GM18502 (cell line): Measurements from ENCODE around the gene SALL2.

Source experiments
- ATAC-seq: cut with Tn5 transposase; IDR thresholded peaks from one replicate; pipeline ENCODE4 v1.9.1; 2021; ENCODE audit warnings: mild to moderate bottlenecking; ENCODE audit not compliant: unreplicated experiment, poor library complexity

Gene SALL2

DNA sequence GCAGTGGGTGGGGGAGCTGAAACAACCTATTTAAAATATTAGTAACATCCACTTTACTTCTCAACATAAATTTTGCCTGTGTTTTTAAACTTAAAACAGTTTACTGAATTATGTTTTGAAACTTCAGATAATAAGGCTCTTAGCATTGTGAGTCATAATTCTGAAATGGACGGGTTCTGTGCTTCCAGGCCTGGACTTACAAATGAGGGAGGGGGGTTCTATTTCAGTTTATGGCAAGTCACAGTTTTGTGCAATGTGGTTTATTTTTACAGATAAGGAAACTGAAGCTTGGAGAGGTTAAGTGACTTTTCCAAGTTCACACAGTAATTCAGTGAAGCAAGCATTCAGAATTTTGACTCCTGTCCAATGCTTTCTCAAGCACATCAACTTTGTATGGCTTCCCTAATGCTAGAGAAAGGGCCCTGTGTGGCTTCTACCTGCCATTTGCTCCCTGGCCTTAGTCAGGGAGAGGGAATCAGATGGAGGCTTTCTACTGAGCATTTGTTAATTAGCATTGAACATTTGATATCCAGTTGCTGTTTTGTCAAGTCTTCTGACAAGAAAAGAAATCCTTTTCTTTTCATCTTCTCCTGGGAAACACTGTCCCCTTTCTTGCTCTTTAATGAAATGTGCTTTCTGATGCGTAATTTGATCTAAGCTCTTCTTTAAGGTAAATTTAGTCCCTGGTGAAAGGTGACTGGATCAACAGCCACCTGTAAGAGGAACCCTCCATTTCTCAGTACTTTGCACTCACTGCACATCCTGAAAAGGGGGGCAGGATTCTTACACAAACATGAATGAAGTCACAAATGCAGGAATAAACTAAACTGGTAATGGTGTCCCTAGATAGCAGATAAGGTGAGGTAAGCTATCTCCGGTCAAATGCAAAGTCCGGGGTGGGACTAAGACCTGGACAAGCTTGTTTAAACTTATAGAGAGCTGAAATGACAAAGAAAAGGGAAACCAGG, 2.5 kb upstream of the SALL2 start:
- ATAC-seq: no peak

DNA sequence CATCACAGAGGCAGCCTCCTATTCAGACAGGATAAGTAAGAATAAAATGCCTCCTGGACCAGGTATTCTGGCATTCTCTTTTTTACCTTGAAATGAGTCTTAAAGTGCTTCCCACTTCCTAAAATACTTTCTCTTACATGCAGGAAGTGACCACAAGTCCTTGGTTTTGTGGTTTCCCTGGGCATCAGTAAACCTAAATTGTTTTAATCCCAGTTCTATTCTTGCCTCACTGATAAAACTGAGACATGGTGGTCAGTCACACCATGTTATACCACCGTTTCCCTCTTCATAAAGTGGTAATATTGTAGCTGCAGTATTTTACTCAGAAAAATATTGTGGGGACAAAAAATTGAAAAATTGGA, 1.2 kb upstream of the SALL2 start:
- no peak for ATAC-seq

DNA sequence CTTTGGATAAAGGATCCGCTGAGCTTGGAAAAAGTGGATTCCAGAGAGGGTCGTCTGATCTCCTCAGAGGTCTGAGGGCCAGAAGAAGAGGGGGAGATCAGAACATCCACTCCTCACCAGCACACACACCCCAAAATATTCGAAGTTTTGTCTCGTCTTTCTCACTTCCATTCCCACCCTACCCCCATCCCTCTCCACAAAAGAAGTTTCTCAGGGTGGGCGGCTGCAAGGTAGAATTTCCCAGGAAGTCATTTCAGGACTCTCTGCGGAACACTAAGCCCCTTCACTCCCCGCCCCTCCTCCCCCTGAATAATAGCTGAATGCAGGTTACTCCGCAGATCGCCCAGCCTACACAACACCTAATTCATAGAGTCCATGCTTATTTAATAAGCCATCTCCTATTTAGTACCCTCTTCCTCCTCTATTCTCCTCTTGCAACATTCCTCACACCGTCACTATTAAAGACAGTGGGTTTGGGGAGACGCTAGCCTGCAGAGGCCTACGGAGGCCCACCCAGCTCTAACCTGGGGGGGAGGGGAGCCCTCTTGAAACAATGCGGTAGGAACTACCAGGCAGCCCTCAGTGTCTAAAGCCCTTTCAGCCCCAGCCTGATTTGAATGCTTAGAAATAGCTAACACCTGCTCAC, 649 bp upstream of the SALL2 start:
- peak; percentile 49 for ATAC-seq

DNA sequence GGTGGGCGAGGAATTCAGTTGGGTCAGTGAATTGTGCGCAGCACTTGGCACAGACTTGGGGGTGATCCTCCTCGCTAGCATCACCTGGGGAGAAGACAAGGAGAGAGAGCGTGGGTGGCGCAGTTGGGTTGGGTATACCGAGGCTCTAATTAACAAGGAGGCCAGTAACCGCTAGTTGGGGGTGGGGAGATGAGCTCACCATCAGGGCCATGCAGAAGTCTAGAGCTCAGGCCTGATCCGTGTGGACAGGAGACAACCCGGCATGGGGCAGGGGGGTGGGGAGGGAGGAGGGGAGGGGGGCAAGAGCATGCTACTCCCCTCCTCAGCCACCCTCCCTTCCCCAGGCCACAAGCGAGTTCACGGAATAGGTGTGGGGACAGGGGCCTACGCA, 580 bp downstream of the SALL2 start:
- ATAC-seq: no peak

DNA sequence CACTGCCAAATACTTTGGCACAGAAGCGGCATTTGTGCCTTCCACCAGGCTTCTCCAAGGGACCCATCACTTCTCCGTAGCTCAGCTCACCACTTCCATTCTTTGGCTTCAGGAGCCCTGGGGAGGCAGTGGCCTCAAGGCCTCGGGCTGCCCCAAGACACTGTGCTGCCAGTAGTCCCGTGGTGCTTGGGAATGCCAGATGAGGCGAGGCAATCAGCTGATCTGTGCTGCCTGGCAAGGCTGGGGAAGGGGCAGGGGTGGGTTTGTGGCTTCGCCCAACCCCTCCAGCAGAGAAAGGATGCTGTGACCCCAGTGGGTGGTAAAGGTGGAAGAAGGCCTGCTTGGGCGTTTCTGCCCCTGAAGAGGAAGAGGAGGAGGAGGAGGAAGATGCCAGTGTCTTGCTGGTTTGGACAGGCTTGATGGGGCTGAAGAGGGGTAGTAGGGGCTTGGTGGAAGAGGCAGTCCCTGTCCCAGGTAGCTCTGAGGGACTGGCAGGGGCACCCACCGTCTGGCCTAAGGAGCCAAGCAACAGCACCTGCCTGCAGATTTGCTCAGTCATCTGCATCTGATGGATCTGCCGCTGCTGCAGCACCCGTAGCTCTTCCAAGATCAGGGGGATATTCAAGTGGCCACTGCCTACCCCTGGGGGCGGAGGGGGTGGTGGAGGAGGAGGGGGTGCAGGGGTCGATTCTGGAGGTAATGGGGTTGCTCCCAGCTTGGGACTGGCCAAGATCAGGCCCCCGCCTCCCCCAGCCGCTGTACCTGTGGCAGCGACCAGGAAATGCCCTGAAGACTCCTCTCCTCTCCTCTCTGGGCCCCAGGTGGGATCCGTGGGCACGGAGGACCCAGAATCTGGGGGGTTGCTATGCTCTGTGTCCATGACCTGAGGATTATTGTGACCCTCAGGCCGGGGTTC, 1.3 kb downstream of the SALL2 start:
- no peak for ATAC-seq

DNA sequence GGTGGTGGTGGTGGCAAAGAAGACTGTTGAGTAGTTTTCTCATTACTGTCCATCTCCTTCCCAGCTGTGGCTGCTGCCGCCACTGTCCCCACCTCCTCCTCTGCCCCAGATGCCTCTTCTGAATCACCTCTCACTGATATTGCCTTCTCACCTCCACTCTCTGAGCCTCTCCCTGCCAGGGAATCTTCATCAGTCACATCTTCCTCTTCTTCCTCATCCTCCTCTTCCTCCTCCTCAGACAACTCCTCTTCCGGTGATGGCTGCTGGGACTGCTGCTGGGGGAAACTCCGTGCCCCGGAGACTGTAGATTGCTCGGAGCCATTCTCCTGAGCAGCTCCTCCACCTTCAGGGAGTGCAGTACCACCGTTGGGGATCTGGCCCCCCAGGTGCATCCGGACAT, 2.9 kb downstream of the SALL2 start:
- no peak for ATAC-seq

DNA sequence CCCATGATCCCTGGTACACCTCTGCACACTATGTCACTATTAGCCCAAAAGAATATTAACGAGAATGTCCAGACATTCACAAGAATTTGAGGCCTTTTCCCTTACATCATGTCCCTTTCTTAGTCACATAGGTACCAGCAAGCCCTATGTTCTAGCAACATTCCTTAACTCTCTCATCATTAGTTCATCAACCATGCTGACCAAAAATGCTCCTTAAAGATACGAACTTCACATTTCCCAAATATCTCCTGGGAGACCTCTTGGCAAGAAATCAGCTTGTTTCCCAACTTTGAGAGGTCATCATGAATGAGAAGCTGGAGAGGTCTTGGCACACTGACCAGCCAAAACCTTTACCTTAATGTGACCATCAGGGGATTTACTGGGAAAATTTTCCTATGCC, 4.6 kb downstream of the SALL2 start:
- no peak for ATAC-seq

DNA sequence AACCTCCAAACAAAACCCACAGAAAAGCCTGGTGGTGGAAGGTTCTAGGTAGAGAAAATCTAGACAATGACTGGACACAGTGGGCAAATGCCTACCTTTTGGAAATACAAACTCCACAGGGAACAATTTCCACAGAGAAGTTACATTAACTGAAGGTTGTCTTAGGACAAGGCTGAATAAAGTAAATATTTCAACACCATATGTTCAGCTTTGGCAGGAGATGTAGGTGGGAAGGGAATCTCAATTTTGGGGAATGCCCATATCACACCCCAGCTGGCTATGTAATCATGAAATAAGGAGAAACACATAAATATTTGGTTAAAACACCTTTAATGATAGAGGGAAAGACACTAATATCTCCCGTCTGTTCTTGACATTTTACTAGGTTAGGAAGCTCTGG, 5.4 kb downstream of the SALL2 start:
- ATAC-seq: no peak

DNA sequence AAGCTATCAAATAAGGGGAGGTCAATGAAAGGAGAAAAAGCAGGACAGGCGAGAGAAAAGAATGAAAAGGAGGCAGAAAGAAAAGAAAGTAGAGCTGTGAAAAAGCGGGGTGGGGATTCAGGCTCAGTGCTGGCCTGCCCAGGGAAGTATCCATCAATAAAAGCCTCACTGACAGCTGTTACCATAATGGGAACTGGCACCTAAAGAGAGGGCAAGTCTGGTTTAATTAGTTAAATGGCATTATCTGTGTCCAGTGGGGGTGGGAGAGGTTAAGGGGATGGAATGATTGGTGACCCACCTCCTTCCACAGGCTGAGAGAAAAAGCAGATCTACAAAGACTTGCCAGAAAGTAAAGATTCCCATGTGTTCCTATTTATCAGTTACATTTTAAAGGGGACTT, 7.4 kb downstream of the SALL2 start:
- no peak for ATAC-seq

DNA sequence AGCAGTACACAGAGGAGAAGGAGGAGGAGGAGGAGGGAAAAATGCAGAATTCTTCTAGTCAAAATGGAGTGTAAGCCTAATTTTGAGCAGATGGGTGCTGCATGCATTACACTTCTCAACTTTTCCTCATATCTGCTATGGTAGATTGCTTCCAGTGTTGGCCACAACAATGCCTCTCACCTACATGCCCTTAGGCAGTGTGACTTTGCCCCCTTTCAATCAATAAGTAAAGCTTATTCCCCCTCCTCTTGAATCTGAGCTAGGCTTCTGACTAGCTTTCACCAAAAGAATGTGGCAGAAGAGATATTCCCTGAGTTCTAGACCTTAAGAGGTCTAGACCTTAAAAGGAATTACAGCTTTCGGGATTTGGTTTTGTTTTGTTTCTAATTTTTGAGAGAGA, 11.8 kb downstream of the SALL2 start:
- no peak for ATAC-seq

DNA sequence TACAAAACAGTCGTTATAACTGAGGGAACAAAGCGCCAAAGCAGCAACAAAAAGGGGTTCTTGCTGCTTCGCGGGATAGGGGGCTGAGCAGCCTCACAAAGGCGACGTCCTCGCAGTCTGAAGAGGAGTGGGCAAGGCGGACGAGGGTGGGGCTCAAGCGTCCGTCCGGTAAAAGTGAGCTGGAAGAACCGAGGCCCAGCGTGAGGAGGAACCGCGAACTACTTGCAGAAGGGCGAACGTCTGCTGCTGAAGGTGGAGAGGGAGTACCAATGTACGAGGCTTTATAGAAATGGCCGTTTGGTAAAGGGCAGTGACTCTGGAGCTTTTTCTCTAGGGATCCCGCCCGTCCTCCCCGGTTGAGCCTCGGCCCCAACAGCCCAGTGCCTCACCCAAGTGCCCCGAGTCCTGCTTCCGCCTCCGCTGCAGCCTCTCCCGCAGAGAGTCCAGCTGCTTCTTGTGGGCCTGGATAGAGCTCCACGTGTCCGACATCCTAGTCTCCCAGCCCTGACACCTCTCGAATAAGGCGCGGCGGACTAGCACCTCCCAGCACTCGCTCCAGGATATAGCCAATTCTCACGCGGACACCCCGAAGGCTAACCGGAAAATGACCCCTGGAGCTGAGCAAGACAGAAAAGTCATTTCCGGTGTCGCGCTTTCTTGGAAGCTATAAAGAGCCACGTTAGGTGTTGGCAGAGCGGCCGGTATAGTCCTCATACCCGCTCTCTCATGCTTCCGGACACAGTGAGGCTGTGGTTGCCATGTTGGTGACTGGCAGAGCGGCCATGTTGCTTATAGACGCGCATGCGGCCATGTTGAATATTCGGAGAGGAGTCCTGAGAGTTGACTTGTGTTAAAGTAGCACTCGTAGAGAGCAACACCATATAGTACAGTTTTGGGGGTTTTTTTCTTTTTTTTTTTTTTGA, 15.2 kb downstream of the SALL2 start, which contains the start of gene METTL3:
Gene METTL3, minus strand, starts transcription at position 606 of the 923 bp plus-strand sequence. Its CDS starts 117 bp downstream, at position 489.
- ATAC-seq: peak; percentile 98

DNA sequence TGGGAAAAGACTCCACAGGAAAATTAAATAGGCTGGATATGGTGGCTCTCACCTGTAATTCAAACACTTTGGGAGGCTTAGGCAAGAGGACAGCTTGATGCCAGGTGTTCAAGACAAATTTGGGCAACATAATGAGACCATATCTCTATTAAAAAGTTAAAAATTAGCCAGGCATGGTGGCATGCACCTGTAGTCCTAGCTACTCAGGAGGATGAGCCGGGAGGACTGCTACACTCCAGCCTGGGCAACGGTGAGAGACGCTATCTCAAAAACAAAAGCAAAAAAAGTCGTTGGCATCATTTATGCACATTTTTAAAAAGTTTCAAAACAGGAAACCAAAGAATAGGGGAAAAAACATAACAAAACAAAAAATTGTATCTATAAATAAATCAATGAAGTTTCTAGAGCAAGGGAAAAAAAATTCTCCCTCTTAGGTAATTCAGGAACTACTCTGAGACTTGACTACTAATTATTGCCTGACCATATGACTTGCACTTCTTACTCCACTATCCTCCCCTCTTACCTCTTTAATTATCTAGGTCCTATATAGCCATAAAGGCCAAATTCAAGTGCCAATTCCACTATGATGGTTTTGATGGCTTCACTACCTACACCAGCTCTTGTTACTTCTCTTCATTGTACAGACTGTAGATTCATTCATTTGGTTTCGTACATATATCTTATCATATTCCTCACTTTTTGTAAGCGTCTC, 16.6 kb downstream of the SALL2 start:
- ATAC-seq: no peak

DNA sequence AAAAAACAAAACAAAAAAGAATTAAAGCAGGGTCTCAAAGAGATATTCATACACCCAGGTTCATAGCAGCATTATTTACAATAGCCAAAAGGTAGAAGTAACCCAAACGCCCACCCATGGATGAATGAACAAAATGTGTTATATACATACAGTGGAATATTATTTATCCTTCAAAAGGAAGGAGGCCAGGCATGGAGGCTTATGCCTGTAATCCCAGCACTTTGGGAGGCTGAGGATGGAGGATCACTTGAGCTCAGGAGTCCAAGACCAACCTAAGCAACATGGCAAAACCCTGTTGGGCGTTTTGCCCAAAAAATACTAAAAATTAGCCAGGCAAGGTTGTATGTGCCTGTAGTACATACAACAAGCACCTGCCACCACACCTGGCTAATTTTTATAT, 19.6 kb downstream of the SALL2 start:
- ATAC-seq: no peak

DNA sequence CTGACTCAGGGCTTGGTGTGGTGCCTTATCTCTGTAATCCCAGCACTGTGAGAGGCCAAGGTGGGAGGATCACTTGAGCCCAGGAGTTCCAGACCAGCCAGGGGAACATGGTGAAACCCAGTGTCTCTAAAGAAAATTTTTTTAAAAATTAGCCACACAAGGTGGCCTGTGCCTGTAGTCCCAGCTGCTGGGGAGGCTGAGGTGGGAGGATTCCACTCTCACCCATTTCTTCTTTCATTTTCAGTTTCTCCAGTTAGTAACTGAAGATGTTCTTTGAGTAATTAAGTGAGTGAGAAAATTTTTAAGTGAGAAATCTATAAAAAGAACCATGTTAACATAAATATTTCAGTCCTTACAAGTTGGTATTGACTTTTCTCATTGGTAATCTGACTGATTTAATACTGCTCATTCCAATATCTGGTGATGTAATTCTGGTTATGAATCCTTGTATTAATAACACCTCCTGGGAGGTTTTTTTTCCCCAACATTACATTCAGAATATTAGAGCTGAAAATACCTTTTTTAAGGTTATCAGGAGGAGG, 21.1 kb downstream of the SALL2 start:
- ATAC-seq: peak; percentile 82

DNA sequence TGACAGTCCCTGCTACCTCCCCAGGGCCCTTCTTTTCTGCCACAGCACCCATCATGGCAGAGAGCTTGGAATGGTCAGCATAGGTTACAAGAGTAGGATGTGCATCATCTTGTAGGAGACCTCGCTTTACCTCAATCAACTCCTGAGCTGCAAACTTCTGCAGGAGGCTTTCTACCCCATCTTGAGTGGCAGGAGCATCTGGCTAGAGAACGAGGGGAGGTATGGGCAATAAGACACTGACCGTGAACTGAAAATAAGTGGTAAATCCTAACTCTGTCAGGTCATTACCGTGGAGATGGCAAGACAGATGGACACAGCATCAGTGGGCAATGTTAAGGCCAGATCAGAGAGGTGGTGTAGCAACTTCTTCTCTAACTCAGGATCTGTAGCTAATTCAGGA, 22.8 kb downstream of the SALL2 start:
- no peak for ATAC-seq

DNA sequence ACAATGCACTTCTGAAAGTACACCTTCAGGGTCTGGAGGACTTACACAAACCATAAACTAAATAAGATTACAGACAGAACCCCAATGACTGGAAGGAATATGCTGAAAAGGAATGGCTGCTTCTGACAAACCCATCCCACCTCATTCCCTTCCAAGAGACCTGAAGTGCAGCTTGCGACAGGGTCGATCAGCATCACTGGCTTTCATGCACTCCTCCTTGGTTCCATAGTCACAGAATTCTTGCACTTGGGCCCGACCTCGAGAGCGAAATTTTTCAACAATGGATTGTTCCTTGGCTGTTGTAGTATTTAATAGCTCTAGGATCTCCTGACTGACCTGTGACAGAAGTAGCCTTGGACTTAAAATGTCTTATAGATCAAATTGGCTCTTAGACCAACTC, 24.6 kb downstream of the SALL2 start:
- ATAC-seq: no peak

DNA sequence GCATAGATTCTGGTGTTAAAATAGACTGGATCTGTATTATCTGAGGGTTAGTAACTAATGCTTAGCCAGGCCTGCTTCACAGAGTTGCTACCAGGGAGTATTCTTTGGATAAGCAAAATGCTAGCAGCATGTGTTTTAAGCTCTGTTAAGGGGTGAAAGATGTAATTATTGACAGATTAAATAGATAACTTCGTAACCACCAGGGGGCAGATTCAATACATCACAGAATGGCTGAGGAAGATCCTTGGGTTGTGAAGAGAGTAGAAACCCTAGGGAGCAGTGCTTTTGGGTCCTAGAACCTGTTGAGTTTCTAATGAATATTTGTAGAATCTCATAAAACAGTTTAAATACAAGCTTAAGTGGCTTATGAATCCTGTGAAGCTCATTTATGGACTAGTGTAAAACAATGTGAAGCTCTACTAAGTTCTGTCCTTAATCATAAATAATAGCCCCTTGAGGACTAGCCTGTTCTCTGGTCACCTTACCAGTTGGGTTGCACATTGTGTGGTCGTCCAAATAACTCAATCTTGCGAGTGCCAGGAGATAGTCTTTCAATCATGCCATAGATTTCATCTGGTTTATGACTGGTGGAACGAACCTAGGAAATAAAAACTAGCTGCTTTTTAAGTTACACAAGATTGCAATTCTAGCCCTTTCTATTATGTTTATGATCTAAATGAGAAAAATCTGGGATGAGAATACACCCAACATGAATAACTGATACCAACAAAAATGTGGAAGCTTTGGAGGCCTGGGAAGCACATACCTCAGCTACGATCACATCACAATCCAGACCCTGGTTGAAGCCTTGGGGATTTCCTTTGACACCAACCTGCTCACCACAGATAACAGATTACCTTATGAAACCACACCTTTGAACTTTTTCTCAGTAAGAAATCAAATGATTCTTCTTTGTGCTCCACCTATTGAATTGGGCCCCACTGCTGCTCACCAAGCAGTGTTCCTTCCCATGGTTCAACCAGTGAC, 27.3 kb downstream of the SALL2 start:
- ATAC-seq: no peak

DNA sequence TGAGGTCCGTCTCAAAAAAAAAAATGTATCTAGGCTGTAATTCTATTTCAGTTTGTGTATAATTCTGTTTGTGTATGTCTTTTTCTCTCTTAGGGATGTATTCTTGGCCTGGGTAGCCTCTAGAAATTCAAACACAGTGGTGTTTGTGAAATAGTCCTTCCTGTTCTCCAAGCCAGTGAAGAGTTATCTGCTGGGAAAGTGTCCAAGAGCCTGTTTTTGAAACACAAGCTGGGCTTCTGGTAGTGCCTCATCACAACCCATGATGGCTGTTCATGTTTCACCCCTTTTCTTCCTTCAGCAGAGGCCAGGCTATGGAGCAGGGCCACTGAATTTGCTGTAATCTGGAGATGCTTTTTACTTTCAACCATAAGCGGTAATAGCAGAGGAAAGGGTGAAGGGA, 29.7 kb downstream of the SALL2 start:
- no peak for ATAC-seq
